NCI-H748 (cell line): Measurements from ENCODE around the gene ZNF593OS.

ENCODE experiments used
- DNase-seq: peaks from one replicate; lab custom pipeline; 2025; ENCODE audit not compliant: unreplicated experiment; lab: John Stamatoyannopoulos, UW

ZNF593OS gene

GRCh38 chr1:26171084-26172072 is at the start of gene ZNF593OS:
Gene ZNF593OS (minus strand): TSS chr1:26171832. CDS start chr1:26171661, 171 bp downstream.
- no peak for DNase-seq

DNA sequence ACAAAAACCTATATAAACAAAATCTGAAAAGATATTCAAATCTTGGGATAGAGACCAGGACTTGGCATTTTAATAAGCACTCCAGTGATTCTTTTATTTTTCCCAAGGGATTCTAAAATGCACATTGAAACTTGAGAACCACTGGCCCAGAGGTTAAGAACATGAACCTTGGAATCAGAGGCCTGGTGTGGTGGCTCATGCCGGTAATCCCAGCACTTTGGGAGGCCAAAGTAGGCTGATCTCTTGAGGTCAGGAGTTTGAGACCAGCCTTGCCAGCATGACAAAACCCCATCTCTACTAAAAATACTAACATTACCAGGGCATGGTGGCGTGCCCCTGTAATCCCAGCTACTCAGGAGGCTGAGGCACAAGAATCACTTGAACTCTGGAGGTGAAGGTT is 49.5 kb upstream of the ZNF593OS start:
- no peak for DNase-seq

- peak; percentile 5 for DNase-seq
These were observed 48.7 kb upstream of the ZNF593OS start for GRCh38 chr1:26220199-26220912.

DNA sequence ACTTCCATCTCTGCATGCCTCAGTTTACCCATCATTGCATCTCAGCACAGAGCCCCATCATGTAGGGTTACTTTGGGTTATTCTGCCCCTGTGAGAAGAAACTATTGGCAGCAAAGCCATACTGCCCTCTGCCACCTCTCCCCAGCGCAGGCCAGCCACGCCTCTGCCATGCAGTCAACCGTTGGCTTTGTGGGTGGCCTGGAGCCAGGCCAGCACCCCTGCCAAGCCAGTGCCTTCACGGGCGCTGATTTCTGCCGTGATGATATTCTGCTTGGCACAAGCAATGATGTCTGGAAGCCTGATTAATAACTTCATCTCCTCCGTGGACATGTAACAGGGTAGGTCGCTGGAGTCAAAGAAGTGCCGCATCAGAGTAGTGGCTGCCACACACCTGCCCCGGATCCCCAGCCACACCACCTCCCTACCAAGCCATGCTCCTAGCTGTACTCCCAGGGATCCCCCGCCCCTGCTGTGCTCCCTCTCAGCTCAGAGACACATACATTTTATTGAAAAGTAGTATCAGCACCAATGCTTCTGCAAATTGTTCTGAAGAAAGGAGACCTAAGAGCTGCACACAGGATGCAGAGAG is 47.4 kb upstream of the ZNF593OS start:
- DNase-seq = no peak

DNA sequence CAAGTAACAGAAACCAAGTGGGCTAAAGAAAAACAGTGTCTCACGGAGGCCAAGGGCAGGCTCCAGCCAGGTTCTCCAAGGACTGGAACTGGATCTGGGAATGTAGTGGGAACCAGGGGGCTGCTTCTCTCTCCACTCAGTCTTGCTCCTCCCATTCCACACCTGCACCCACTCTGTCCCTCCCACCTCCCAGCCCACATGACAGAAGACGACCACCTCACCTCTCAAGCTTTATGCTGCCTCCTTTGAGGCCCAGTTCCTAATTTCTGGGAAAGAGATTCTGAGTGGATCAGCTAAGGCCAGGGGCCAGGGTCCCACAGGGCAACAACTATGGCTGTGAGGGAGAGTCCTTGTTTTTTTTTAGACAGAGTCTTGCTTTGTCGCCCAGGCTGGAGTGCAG is 43.6 kb upstream of the ZNF593OS start:
- DNase-seq = no peak

DNA sequence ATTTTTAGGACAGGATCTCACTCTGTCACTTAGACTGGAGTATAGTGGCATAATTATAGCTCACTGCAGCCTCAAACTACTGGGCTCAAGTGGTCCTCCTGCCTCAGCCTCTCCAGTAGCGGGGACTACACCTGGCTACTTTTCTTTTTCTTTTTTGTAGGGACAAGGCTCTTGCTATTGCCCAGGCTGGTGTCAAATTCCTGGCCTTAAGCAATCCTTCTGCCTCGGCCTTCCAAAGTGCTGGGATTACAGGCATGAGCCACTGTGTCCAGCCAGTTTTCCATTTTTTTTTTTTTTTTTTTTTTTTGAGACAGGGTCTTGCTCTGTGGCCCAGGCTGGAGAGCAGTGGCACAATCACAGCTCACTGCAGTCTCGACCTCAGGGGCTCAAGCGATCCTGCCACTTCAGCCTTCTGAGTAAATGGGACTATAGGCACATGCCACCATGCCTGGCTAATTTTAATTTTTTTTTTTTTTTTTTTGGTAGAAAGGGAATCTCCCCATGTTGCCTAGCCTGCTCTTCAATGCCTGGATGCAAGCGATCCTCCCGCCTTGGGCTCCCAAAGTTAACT is 41.8 kb upstream of the ZNF593OS start:
- DNase-seq = no peak

- DNase-seq = no peak
These were observed 41.1 kb upstream of the ZNF593OS start for GRCh38 chr1:26212726-26213125.

DNA sequence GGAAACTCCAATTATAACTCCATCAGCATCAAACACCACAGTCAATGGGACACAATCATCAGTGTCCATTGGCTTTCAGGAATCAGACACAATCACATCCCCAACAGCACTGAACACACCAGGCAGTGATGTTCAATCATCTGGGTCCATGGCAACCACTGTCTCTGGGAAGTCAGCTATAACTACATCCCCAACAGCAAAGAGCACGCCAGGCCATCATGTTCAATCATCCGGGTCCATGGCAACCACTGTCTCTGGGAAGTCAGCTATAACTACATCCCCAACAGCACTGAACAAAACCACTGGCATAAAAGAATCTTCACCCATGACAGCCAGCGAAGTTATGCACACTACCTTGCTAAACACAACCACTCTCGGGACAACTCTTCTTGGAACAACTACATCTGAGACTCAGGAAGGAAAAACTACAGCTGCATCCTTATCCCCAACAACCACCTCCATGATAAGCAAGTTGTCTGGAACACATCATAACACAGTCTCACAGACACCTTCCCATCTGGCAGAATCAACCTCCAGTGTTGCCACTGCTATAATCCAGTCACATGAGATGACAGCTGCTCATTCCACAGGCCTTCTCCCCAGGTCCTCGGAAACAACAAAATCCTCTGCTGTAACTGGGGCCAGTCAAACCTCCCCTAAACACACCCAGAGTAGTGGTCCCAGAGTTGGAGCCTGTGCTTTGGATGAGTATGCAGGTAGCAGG is 38.7 kb upstream of the ZNF593OS start:
- no peak for DNase-seq

GRCh38 chr1:26203642-26204318 is 32.1 kb upstream of the ZNF593OS start:
- no peak for DNase-seq

GRCh38 chr1:26200413-26200812 is 28.8 kb upstream of the ZNF593OS start:
- no peak for DNase-seq

DNA sequence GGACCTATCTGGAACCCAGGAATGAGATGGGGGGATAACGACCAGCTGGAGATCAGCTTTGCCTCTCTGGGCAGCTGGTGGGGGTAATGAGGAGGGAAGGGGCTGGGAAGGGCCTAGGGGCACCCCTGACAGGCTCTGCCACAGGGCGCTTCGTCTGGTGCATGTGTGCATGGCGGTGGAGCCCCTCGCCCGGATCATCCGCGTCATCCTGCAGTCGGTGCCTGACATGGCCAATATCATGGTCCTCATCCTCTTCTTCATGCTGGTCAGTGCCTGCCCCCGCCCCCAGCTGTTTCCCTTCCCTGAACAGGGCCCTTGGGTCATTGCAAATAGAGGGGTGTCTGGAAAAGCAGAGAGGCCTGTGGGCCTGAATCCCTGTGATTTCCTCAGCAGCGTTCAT is 26.2 kb upstream of the ZNF593OS start:
- DNase-seq = no peak

DNA sequence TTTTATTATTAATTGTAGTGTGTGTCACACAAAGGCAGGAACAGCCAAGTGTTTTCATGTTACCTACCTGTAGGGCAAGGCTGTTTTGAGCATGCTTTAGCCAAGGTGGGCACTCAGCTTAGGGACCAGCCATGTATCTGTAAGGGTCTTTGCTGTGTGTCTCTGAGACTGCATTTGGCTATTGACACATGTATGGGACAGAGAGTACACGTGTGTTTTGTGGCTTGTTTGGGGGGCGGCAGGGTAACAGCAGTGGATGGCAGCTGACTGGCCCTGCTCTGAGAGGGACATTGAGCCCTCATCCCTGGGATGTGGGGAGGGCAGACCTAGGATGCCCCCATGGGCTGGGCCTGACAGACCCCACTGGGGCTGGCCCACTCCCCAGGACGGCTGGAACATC is 25.7 kb upstream of the ZNF593OS start:
- DNase-seq = no peak

- DNase-seq = no peak
These were observed 24.2 kb upstream of the ZNF593OS start for GRCh38 chr1:26195805-26196204.

DNA sequence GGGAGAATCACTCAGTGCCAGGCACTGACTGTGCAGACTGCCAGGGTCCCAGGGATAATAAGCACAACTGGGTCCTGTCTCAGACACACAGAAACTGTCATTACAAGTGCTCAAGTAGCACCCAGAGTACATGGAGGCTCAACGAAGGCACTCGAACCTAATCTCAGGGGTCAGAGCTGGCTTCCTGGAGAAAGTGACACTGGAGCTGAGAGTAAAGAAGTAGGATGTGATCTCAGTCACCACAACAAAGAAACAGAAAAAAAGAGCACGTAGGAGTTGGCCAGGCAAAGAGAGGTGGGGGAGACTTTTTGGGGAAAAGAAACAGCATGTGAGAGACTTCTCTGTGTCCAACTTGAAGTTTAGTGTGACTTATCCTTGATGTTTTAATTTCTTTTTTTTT is 20.1 kb upstream of the ZNF593OS start:
- no peak for DNase-seq

DNA sequence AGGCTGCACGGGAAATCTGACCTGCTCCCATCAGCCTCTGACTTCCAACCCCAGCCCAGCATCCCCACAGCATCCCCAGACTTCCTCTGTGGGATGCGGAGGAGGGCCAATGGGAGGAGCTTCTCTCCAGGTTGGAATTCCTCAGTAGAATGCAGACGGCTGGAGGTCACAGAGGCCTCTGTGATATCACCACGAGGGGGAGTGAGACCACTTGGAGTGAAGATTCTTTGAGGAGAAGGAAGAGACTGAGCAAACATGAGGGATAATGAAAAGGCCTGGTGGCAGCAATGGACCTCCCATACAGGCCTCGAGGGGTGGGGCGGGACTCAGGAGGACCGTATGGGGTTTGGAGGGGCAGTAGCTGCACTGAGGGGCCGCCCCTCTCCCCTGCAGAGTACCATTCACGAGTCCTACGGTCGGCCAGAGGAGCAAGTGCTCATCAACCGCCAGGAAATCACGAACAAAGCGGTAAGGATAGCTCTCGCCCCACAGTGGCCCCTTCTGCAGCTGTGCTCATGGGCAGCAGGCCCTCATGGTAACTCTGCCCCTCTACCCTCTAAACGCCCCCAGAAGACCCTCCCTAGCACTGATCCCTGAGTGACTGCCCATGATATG is 18.8 kb upstream of the ZNF593OS start, which contains the start of gene CATSPER4:
Gene CATSPER4, plus strand, starts transcription at position 230 of the 615 bp plus-strand sequence. Its CDS starts 26 bp downstream, at position 256.
- DNase-seq = peak; percentile 9

DNA sequence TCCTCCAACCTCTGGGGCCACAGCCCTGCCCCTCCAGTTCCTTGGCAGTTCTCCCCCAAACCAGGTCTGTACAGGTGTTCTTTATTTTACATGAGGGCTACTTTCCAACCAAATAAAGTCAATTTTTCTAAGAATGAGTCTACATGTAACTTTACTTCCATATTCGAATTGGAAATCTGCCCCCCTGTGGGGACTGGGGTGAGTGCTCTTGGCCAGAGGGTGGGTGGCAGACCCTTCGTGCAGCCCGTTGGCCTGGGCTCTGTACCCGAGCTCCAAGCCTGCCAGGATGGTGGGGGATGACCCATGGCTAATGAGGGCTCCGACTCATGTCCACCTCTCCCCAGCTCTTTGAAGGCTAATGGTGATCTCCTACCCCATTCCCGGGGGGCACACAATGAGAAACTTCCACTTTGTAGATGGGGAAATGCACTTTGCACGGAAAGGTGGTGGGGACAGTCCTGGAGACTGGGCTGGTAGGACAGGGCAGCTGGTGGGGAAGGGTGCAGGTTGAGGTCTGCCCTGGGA is 18.2 kb upstream of the ZNF593OS start:
- no peak for DNase-seq

DNA sequence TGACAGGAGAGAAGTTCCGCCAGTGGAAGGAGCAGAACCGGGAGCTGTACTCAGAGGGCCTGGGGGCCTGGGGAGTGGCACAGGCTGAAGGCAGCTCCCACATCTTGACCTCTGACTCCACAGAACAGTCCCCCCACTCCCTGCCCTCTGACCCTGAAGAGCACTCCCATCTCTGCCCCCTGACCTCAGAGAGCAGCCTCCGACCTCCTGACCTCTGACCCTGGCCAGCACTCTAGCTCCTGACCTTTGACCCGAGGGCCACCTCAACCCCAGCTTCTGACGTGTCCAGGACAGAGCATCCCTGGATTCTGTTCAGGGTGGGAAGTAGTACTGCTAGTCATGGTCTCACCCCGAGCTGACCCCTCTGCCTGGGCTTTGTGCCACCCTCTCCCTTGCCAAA is 17.7 kb upstream of the ZNF593OS start:
- DNase-seq = no peak

GRCh38 chr1:26188477-26188876 is 16.8 kb upstream of the ZNF593OS start:
- no peak for DNase-seq

- no peak for DNase-seq
These were observed 16.2 kb upstream of the ZNF593OS start for GRCh38 chr1:26187882-26188281.
